Nephron progenitor cell (in vitro differentiated cells): Measurements from ENCODE around the gene SOD2.
"Not testable (repeated sequence)": the region's sequence is repeated elsewhere in the genome, so short reads cannot be mapped to it uniquely, and the experiment has no call there.

Experiments
- DNase-seq: peaks from one replicate; pipeline ENCODE4 v3.0.0; 2021
- H3K27ac Mint-ChIP-seq: 2 replicates; pipeline ENCODE4 v1.8.0; 2021; ENCODE audit warnings: mild to moderate bottlenecking, moderate library complexity, mixed read lengths
- H3K27me3 Mint-ChIP-seq: 2 replicates; pipeline ENCODE4 v1.8.0; 2021; ENCODE audit warnings: mild to moderate bottlenecking, low read depth, mixed read lengths; ENCODE audit not compliant: poor library complexity
- H3K36me3 Mint-ChIP-seq: 2 replicates; pipeline ENCODE4 v1.8.0; 2021; ENCODE audit warnings: low read depth, mixed read lengths
- H3K4me1 Mint-ChIP-seq: 2 replicates; pipeline ENCODE4 v1.8.0; 2021; ENCODE audit warnings: mixed read lengths
- H3K4me3 Mint-ChIP-seq: 2 replicates; pipeline ENCODE4 v1.8.0; 2021; ENCODE audit warnings: mild to moderate bottlenecking, moderate library complexity, mixed read lengths
- H3K9me3 Mint-ChIP-seq: 2 replicates; pipeline ENCODE4 v1.8.0; 2021; ENCODE audit warnings: mild to moderate bottlenecking, moderate library complexity, mixed read lengths
- CTCF ChIP-seq: fragments of 200-600 bp; sonication (generic); IDR thresholded peaks from 2 replicates; pipeline ENCODE4 v1.5.0; 2021; ENCODE audit warnings: antibody characterized with exemption

SOD2 gene

DNA sequence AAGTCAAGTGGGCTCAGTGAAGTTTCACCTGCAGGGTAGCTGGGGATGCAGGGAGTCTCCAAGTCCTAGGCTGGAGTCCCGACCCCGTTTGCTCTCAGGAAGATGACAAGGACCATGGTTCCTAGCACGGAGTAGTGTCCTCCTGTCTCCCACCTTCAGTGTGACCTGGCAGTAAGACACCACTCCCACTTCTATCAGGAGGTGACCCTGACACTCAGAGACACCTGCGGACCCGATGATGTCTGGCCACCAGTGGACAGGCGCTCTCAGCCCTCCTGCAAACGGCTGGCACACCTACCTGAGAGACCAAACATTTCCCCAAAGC is 1.1 kb downstream of the SOD2 start:
- no peak for TF ChIP-seq CTCF
- H3K4me3 Mint-ChIP-seq: peak overlapping the region; percentile 91
- peaks cover 6% of the 10 kb centered on the region for H3K27me3 Mint-ChIP-seq
- H3K4me1 Mint-ChIP-seq: peaks cover 33% of the 10 kb centered on the region
- DNase-seq: no peak
- H3K27ac Mint-ChIP-seq: peak overlapping the region; percentile 96
- peaks cover 29% of the 10 kb centered on the region for H3K36me3 Mint-ChIP-seq
- H3K9me3 Mint-ChIP-seq: no peaks in the 10 kb centered on the region

DNA sequence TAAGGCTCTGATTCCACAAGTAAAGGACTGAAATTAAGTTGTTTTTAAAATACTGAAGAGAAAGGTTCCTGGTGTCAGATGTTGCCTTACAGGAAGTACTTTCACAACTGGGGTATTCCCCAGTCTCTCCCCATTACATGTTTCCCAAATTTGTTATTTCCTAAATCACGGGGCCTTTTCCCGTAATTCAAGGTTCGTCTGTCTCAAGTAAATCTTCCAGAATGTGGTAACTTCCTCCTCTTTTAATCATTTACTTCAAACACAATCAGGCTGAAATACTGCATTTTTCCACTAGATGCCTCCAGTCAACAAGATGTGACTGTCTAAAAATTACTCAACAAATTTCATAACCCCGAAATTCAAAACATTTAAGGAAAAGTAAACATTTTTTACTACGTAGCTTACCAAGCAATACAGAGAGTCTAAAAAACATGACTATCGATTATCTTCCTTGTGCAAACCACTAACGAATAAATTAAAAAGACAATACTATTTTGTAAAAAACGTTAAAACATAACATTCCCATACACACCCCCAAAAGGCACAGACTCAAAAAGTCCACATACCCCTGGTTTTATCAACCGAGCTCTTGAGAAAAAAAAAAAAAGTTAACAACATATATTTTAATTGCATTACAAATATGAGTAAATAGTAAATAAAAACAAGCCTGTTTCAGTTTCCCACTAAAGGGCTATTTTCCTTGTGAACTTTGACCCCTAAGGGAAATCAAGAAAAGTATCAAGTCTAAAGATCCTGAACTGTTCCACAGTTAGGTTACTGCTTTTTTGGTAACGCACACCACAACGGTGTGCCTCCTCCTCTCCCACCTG is 1.7 kb downstream of the SOD2 start:
- Mint-ChIP-seq H3K27ac (no peak overlapping the region), H3K36me3 (peaks cover 33% of the 10 kb centered on the region), H3K4me3 (peak overlapping the region; percentile 91), H3K27me3 (peaks cover 6% of the 10 kb centered on the region), H3K9me3 (no peaks in the 10 kb centered on the region), H3K4me1 (peaks cover 33% of the 10 kb centered on the region)
- no peak for DNase-seq
- peak; percentile 52 for TF ChIP-seq CTCF

DNA sequence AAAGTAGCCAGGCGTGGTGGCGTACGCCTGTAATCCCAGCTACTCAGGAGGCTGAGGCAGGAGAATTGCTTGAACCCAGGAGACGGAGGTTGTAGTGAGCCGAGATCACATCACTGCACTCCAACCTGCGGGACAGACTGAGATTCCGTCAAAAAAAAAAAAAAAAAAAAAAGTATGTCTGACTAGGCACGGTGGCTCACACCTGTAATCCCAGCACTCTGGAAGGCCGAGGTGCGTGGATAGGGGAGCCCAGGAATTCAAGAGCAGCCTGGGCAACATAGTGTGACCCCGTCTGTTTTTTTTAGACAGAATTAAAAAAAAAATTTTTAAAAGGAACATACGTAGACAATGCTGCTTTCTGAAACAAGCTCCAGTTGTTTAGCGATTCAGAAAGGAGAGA is 2.9 kb downstream of the SOD2 start:
- Mint-ChIP-seq H3K4me1 (peaks cover 33% of the 10 kb centered on the region), H3K36me3 (peaks cover 42% of the 10 kb centered on the region)
- DNase-seq, H3K4me3 Mint-ChIP-seq, H3K9me3 Mint-ChIP-seq, H3K27ac Mint-ChIP-seq, H3K27me3 Mint-ChIP-seq: not testable (repeated sequence)

GRCh38 chr6:159689001-159689400 is 4.0 kb downstream of the SOD2 start:
- Mint-ChIP-seq H3K4me3 (no peak overlapping the region), H3K27me3 (no peaks in the 10 kb centered on the region), H3K9me3 (no peaks in the 10 kb centered on the region), H3K4me1 (peaks cover 21% of the 10 kb centered on the region), H3K36me3 (peaks cover 49% of the 10 kb centered on the region), H3K27ac (peak overlapping the region; percentile 33)
- TF ChIP-seq CTCF: no peak
- no peak for DNase-seq

GRCh38 chr6:159688266-159688905 is 4.7 kb downstream of the SOD2 start:
- TF ChIP-seq CTCF: no peak
- Mint-ChIP-seq H3K27me3 (no peaks in the 10 kb centered on the region), H3K36me3 (peaks cover 55% of the 10 kb centered on the region), H3K4me3 (no peak overlapping the region), H3K27ac (peak overlapping the region; percentile 23), H3K9me3 (no peaks in the 10 kb centered on the region), H3K4me1 (peaks cover 18% of the 10 kb centered on the region)
- no peak for DNase-seq

DNA sequence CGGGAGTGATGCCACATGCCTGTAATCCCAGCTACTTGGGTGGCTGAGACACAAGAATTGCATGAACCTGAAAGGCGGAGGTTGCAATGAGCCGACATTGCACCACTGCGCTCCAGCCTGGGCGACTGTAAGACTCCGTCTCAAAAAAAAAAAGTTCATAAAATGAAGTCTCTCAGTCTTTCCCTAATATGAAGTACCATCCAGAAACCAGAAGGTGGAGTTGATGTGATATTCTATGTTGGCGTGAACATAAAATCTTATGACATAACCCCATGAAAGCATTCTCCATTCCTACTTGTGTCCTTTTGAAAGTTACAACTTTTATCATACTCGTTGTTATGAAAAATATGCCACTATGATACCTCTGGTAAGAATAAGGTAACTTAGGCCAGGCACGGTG is 5.7 kb downstream of the SOD2 start:
- Mint-ChIP-seq H3K27ac (no peak overlapping the region), H3K9me3 (no peaks in the 10 kb centered on the region), H3K4me1 (peaks cover 15% of the 10 kb centered on the region), H3K27me3 (no peaks in the 10 kb centered on the region), H3K36me3 (peaks cover 60% of the 10 kb centered on the region), H3K4me3 (no peak overlapping the region)
- no peak for DNase-seq
- TF ChIP-seq CTCF: no peak
